T47D (cell line): ENCODE data around the gene SLX9.

Experiments used
- DNase-seq, 2 experiments: peaks; one replicate each; pipeline versions ENCODE4 v3.0.0 to v3.0.0-alpha.2; 2011 to 2012; ENCODE audit warnings: low read depth in 1 of 2, low spot score in 1 of 2
- JUND ChIP-seq: IDR thresholded peaks from 2 replicates; pipeline ENCODE4 v1.6.1; 2012; ENCODE audit warnings: low read depth
- in situ Hi-C: cut with HindIII; loops from 2 replicates; pipeline ENCODE4 v1.10.0; 2016; ENCODE audit warnings: low sequenced_read_pairs, low pct_unique_long_range_greater_than_20kb

Gene SLX9

DNA sequence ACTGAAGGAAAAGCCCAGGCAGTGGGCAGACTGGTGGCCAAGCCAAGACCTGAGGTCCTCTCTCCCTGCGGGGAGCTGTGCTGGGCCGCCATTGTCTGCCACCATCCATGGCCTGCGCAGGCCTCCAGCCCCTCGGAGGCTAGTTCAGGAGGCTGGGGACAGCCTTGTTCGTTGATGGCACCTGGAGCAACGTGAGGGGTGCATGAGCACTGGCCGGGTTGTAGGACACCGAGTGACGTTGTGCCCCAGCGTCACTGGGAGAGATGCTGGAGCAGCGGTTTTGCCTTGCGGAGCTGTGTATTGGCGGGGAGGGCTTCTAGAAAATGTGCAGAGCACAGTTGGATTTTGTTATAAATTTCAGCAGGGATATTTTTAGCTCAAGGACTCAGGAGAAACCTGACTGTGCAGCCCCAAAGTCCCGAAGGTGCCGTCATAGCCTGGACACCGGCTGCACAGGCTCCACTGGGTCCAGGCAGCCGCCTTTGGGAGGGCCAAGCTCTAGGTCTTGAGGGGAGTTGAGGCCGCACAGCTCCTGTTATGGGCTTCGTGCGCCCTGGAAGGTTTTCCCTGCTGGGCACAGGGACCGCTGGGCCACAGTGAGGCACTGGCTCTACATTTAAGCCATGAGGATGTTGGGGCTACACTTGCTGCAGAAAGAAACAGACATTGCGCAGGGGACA lies 86.4 kb downstream of the SLX9 start:
- DNase-seq: no peak
- in situ Hi-C loops: no loop called here
- TF ChIP-seq JUND: no peak
